IgD-negative memory B cell (primary cell): ENCODE measurements around the gene MAMDC2. TPM values are rescaled to one million over a fixed set of nuclear protein-coding genes. Genes with fewer than 3 reads are reported as not detected.
A peak's percentile ranks its signal among the peaks of the same experiment; 100 is the strongest.

Source experiments
- H3K27ac Mint-ChIP-seq, 3 donors: one replicate each; pipeline ENCODE4 v1.8.0; 2020 to 2022; ENCODE audit warnings: mild to moderate bottlenecking in 3 of 3, mixed read lengths in 3 of 3, moderate library complexity in 1 of 3
- H3K27me3 Mint-ChIP-seq: one replicate; pipeline ENCODE4 v1.8.0; 2021; ENCODE audit warnings: mixed read lengths
- H3K36me3 Mint-ChIP-seq: one replicate; pipeline ENCODE4 v1.8.0; 2020; ENCODE audit warnings: mild to moderate bottlenecking, mixed read lengths
- H3K4me1 Mint-ChIP-seq, 3 donors: one replicate each; pipeline ENCODE4 v1.8.0; 2020 to 2022; ENCODE audit warnings: mixed read lengths in 3 of 3, mild to moderate bottlenecking in 1 of 3
- H3K4me3 Mint-ChIP-seq, 4 donors: one replicate each; pipeline ENCODE4 v1.8.0; 2020 to 2022; ENCODE audit warnings: mild to moderate bottlenecking in 4 of 4, mixed read lengths in 4 of 4, moderate library complexity in 3 of 4
- H3K9me3 Mint-ChIP-seq, 3 donors: one replicate each; pipeline ENCODE4 v1.8.0; 2020 to 2021; ENCODE audit warnings: mixed read lengths in 3 of 3, mild to moderate bottlenecking in 1 of 3
- polyA plus RNA-seq: library from polyadenylated mRNA; unstranded; fragments of 300-500 nt; fragmentation: Illumina TruSeq; gene quantifications from one replicate; pipeline ENCODE4 v1.2.3, GENCODE V29; 2021

The MAMDC2 gene
- polyA plus RNA-seq, 1 donor from 2014 or later, result not detected

DNA sequence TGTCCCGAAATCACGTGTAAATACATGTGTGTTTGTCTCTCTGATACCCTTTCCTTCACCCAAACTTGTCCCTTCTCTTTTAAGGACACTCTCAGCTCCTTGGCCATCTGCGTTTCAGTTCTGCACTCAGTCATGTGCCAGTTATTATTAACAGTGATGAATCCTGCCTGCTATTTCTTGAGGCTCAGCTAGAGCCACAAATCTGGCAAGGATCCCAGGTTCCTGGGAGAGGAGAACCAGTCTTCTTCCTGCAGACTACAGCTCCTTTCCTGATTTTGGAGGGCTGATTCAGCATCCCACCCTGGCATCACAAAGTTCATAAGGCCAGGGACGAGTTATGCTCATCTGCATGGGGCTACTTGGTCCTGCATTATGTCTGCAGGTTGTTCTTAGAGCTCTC lies 5.6 kb downstream of the MAMDC2 start:
- peak overlapping the region in 1 of 4 donors; percentile 73 for H3K4me3 Mint-ChIP-seq
- no peaks in the 10 kb centered on the region for H3K36me3 Mint-ChIP-seq
- no peak overlapping the region for H3K27ac Mint-ChIP-seq
- H3K4me1 Mint-ChIP-seq, result peaks cover 0 to 7% (median 4%) of the 10 kb centered on the region in 3 donors
- H3K9me3 Mint-ChIP-seq, result peaks cover 0 to 4% (median 0%) of the 10 kb centered on the region in 3 donors
- H3K27me3 Mint-ChIP-seq, result peaks cover 17% of the 10 kb centered on the region

DNA sequence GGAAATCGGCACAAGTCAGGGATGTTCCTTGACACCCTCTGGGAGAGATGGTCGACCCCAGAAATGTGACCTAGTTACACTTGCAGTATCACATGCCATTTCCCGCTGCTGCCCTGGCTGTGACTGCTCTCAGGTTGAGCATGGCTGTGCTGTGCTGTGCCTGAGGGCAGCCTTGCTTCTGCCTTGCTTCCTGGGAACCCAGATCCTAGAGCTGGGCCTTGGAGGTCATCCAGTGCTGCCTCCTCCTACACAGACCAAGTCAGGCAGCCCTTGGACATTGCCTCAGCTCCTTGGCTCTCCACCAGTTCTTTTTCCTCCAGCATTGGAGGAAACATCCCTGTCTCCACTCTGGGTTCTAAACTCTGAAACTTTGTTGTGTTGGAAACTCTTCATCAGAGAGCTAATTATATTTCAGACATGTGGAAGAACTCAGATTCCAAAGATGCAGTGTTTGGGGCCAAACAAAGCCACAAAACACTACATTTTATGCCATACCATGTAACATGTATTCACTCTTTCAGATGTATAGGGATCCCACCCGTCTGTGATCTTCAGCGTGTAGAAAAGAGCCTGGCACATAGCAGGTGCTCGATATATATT lies 6.1 kb downstream of the MAMDC2 start:
- Mint-ChIP-seq H3K9me3 (peaks cover 0 to 4% (median 0%) of the 10 kb centered on the region in 3 donors), H3K4me3 (no peak overlapping the region), H3K4me1 (peaks cover 0 to 4% (median 3%) of the 10 kb centered on the region in 3 donors), H3K27ac (no peak overlapping the region), H3K27me3 (peaks cover 14% of the 10 kb centered on the region), H3K36me3 (no peaks in the 10 kb centered on the region)

DNA sequence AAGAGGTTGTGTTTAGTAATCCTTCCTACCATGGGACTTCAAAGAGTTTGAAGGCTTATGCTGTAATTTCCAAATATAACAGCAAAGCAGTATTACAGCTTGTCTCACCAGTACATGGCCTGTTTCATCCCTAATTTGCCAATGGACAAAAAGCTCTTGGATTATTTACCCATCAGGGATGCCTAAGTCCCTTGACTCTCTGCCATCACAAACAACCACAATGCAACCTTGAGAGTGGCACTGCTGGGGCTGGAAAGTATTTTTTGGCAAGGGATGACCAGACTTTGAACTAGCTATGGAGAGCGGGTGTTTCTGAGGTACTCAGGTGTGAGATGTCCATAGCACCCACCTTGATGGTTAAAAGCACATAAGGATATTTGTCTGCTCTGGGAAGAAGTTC lies 9.1 kb downstream of the MAMDC2 start:
- Mint-ChIP-seq H3K36me3 (no peaks in the 10 kb centered on the region), H3K4me3 (no peak overlapping the region), H3K27ac (no peak overlapping the region), H3K27me3 (peaks cover 4% of the 10 kb centered on the region), H3K4me1 (peaks cover 0 to 3% (median 0%) of the 10 kb centered on the region in 3 donors), H3K9me3 (peaks cover 0 to 4% (median 0%) of the 10 kb centered on the region in 3 donors)

- H3K9me3 Mint-ChIP-seq, result peaks cover 0 to 4% (median 0%) of the 10 kb centered on the region in 3 donors
- no peak overlapping the region for H3K27ac Mint-ChIP-seq
- H3K4me3 Mint-ChIP-seq, result no peak overlapping the region
- no peaks in the 10 kb centered on the region for H3K36me3 Mint-ChIP-seq
- H3K4me1 Mint-ChIP-seq, result peaks cover 0 to 1% (median 0%) of the 10 kb centered on the region in 3 donors
- H3K27me3 Mint-ChIP-seq, result peaks cover 4% of the 10 kb centered on the region
Observed at GRCh38 chr9:70053864-70054263, 10.2 kb downstream of the MAMDC2 start.

DNA sequence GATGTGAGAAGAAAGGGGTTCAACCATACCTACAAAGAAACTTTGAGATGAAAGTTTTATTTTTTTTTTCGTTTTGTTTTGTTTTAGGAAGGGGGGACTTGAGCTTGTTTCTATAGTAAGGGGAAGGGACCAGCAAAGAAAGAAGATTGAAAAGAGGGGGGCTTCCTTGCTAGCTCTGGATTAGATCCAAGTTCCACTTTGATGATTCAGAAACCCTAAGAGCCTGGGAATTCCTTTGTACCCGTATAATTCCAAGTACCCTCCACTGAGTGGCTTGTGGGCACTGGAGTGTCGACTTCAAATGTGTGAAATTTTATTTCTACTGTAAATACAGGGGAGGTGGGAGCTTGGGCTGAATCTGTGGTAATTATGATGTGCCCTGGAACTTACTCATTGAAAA lies 10.9 kb downstream of the MAMDC2 start:
- Mint-ChIP-seq H3K36me3 (peaks cover 1% of the 10 kb centered on the region), H3K27me3 (peaks cover 4% of the 10 kb centered on the region), H3K4me3 (no peak overlapping the region), H3K9me3 (peaks cover 0 to 4% (median 0%) of the 10 kb centered on the region in 3 donors), H3K4me1 (no peaks in the 10 kb centered on the region), H3K27ac (no peak overlapping the region)

DNA sequence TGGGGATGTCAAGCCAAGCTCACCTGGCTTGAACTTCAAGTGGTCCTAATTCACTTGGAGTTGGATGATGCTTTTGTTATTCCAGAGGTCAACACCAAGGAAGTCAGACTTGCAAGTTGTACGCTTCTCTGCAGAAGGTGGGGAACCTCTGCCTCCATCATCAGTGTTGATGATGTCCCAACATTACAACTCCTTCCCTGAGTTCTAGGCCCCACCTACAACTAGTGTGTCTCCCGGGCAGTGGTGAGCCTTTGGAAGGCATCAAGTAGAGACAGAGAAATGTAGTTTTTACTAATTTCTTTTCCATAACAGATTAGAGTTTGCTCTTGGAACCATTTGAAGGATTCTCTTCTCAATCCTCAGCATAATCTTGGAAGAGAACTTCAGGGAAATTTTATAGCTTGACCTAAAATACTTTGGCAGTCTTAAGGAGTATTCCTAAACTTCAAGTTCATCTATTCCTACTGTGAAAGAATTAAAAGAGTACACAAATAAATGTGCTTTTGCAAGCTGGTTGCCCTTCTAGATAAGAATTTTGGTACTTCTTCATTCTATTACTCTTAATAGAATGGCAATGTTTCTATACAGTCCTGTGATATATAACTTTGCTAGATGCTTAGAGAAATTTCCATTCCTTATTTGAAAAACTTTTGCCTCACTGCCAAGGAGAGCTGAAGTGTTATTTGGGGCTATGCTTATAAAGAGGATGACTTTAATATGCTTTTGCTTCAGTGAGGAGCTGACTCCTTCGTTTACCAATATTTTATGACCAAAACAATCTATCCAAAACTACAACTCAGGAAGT lies 12.0 kb downstream of the MAMDC2 start:
- H3K9me3 Mint-ChIP-seq, result peaks cover 0 to 4% (median 0%) of the 10 kb centered on the region in 3 donors
- H3K36me3 Mint-ChIP-seq, result peaks cover 1% of the 10 kb centered on the region

DNA sequence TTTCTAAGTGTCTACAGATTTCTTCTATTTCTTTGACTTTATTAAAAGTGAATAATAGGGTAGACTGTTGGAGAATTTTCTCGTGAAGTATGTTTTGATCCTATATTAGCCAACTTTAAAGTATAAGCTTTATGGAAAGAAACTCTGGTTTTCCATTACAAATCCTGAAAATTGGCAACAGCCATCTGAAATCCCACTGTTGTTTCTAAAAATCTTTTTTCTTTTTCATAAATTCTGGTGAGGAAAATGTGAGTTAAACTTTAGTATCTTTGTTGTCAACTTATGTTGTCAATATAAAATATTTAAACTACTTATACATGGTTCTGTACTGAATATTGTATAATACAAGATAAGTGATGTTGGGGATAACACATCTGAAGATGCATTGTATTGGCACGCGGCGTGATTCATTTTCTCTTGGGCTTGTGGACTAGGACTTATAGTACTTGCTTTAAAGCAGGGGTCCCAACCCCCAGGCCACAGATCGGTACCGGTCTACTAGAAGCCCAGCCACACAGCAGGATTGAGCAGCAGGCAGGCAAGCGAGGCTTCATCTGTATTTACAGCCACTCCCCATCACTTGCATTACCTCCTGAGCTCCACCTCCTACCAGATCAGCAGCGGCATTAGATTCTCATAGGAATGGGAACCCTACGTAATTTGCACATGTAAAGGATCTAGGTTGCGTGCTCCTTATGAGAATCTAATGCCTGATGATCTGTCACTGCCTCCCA lies 12.7 kb downstream of the MAMDC2 start:
- peaks cover 0 to 5% (median 2%) of the 10 kb centered on the region in 3 donors for H3K4me1 Mint-ChIP-seq
- H3K27me3 Mint-ChIP-seq, result peaks cover 4% of the 10 kb centered on the region
- H3K9me3 Mint-ChIP-seq, result peaks cover 0 to 4% (median 0%) of the 10 kb centered on the region in 3 donors
- H3K4me3 Mint-ChIP-seq, result no peak overlapping the region
- H3K36me3 Mint-ChIP-seq, result peaks cover 1% of the 10 kb centered on the region
- no peak overlapping the region for H3K27ac Mint-ChIP-seq

More for the DNA sequence above, 12.0 kb downstream of the MAMDC2 start:
- Mint-ChIP-seq H3K4me3 (no peak overlapping the region), H3K27me3 (peaks cover 4% of the 10 kb centered on the region), H3K27ac (no peak overlapping the region), H3K4me1 (no peaks in the 10 kb centered on the region)

DNA sequence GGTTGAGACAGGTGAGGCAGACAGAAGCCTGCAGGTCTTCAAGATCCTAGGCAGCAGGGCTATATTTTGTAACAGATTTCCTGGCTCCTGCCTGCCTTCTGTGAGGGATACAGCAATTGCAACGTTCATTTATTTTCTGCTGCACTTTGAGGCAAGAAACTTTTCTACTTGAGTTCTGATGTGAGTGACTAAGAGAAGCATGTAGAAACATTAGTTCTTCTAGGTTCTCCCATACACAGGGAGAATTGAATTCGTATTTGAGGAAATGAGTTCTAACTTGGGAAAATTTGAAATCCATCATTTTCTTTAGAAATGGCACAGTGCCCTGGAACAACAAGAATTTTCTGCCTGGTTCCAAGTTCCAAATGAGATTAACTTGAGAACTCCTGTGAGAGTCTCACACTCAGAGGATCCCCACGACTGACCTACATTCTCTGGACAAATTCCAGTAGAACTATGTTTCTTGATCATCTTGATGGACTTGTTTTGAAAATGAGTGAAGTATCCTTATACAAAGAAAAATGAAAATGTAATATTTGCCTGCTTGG lies 15.0 kb downstream of the MAMDC2 start:
- Mint-ChIP-seq H3K9me3 (peaks cover 0 to 2% (median 0%) of the 10 kb centered on the region in 3 donors), H3K27me3 (peaks cover 4% of the 10 kb centered on the region), H3K36me3 (peaks cover 1% of the 10 kb centered on the region), H3K4me3 (no peak overlapping the region), H3K4me1 (peaks cover 0 to 9% (median 2%) of the 10 kb centered on the region in 3 donors), H3K27ac (no peak overlapping the region)

DNA sequence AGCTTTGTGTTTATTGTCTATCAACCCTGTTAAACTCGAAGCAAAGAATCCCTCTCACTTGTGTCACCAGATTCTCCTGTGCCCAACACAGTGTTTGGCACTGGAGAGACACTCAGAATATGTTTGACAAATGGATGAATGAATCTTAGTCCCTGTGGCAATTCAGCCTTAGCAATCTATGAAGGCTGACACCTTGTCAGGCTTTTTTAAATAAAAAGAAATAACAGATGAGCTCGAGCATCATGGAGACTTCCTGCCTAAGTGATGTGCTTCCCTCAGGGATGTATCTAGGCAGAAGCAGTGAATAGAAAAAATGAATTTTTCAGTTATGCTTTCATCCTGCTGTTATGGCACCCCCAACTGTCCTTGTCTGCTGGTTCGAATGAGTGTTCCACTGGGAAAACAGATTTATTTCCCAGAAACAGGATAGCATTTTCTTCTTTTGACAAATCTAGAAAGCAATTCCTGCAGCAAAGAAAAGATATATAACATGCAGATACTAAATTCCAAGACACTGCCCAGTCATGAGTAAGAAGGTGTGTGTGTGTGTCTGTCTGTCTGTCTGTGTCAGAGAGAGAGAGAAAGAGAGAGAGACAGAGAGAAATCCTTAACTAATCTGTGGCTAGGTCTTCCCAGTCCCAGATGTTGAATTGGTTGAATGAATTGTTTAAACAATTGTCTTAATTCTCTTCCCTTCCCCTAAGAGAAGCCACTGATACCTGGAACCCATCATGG lies 16.7 kb downstream of the MAMDC2 start:
- no peak overlapping the region for H3K4me3 Mint-ChIP-seq
- peaks cover 4% of the 10 kb centered on the region for H3K27me3 Mint-ChIP-seq
- H3K9me3 Mint-ChIP-seq, result no peaks in the 10 kb centered on the region
- no peak overlapping the region for H3K27ac Mint-ChIP-seq
- peaks cover 1% of the 10 kb centered on the region for H3K36me3 Mint-ChIP-seq
- H3K4me1 Mint-ChIP-seq, result peaks cover 0 to 9% (median 2%) of the 10 kb centered on the region in 3 donors

DNA sequence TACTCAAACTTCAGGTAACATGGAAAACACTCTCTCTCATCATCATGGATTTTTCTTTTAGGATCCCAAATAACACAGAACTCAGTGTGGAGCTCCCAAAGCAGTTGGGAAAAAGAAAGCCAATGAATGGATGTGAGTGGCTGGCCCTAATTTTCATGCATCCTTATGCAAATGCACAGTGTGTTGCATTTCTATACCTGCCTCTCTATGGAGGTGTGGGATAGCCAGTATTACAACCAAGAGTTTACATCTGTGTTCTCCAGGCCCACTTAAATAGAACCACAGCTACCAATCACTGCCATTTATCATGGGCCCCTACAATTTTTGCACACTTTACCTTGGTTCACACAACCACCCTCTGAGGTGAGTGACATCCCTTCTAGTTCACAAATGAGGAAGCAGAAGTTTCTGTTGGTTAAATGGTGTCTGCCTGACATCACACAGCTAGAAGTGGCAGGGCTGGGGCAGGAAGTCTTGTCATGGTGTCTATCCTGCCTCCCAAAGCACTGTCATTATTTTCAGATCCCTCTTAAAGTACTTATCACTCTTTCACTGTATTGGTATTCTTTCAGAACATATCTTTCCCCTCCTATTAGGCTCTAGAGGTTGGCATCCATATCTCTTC lies 17.3 kb downstream of the MAMDC2 start:
- Mint-ChIP-seq H3K4me3 (no peak overlapping the region), H3K4me1 (peaks cover 0 to 9% (median 2%) of the 10 kb centered on the region in 3 donors), H3K27me3 (peaks cover 4% of the 10 kb centered on the region), H3K36me3 (peaks cover 1% of the 10 kb centered on the region), H3K27ac (peak overlapping the region in 1 of 3 donors; percentile 53), H3K9me3 (no peaks in the 10 kb centered on the region)

DNA sequence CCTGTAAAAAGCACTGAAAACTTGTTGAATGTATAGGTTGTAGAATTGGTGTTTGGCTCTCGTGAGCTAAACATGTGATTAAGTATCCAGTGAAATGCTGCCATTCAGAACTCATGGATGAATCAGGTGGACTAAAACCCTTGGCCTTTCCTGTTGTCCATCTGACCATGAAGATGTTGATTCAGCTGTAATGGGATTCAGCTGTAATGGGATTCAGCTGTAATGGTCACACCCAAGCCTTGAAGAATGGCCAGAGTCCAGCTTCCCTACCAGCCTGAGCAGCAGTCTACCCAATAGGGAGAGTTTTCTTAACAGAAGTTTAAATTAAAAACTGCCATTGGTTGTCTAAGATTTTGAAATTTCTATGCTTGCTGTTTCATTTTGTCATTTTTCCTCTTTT lies 18.1 kb downstream of the MAMDC2 start:
- no peaks in the 10 kb centered on the region for H3K9me3 Mint-ChIP-seq
- H3K36me3 Mint-ChIP-seq, result peaks cover 1% of the 10 kb centered on the region
- H3K27me3 Mint-ChIP-seq, result peaks cover under 1% of the 10 kb centered on the region
- H3K4me3 Mint-ChIP-seq, result peak overlapping the region in 1 of 4 donors; percentile 28
- no peak overlapping the region for H3K27ac Mint-ChIP-seq
- H3K4me1 Mint-ChIP-seq, result peaks cover 0 to 9% (median 2%) of the 10 kb centered on the region in 3 donors

- H3K4me3 Mint-ChIP-seq, result no peak overlapping the region
- H3K27me3 Mint-ChIP-seq, result peaks cover 4% of the 10 kb centered on the region
- H3K36me3 Mint-ChIP-seq, result no peaks in the 10 kb centered on the region
- H3K27ac Mint-ChIP-seq, result no peak overlapping the region
- peaks cover 0 to 9% (median 2%) of the 10 kb centered on the region in 3 donors for H3K4me1 Mint-ChIP-seq
- no peaks in the 10 kb centered on the region for H3K9me3 Mint-ChIP-seq
Observed at GRCh38 chr9:70064496-70064895, 20.8 kb downstream of the MAMDC2 start.

- Mint-ChIP-seq H3K9me3 (no peaks in the 10 kb centered on the region), H3K4me1 (peaks cover 0 to 9% (median 2%) of the 10 kb centered on the region in 3 donors), H3K27me3 (peaks cover 4% of the 10 kb centered on the region), H3K27ac (no peak overlapping the region), H3K4me3 (no peak overlapping the region), H3K36me3 (no peaks in the 10 kb centered on the region)
Observed at GRCh38 chr9:70065572-70065971, 21.9 kb downstream of the MAMDC2 start.

- H3K27me3 Mint-ChIP-seq, result peaks cover 4% of the 10 kb centered on the region
- H3K4me3 Mint-ChIP-seq, result no peak overlapping the region
- no peaks in the 10 kb centered on the region for H3K36me3 Mint-ChIP-seq
- no peaks in the 10 kb centered on the region for H3K9me3 Mint-ChIP-seq
- no peak overlapping the region for H3K27ac Mint-ChIP-seq
- H3K4me1 Mint-ChIP-seq, result peaks cover 0 to 3% (median under 1%) of the 10 kb centered on the region in 3 donors
Observed at GRCh38 chr9:70066418-70066817, 22.8 kb downstream of the MAMDC2 start.
